ENCODE results near the gene ZNF438. TPM values are rescaled to one million over a fixed set of nuclear protein-coding genes. Genes with fewer than 3 reads are reported as not detected.

Gene ZNF438
- total and polyA plus RNA-seq, 2 of the 13 experiments (the other 11 are each of a cell fraction or from before 2014, with no cell fraction given), result 0.75 to 0.83 TPM

GRCh38 chr10:31031558-31032257 is at the start of gene ZNF438 (continued):
- TF ChIP-seq RFX3 (CRISPR knock-in tag; IDR thresholded peaks at IDR 0.05) (no peak), ZNF225 (CRISPR knock-in tag; IDR thresholded peaks at IDR 0.05) (peak; percentile 6; the same call in 1 of the 2 replicates), TSC22D2 (CRISPR knock-in tag; IDR thresholded peaks at IDR 0.05; ENCODE audit: borderline replicate concordance) (no peak), TRAFD1 (CRISPR knock-in tag; IDR thresholded peaks at IDR 0.05; ENCODE audit: borderline replicate concordance) (no peak; the same call in 1 of the 2 replicates), HHEX (CRISPR knock-in tag; IDR thresholded peaks at IDR 0.05) (no peak), ZFP90 (CRISPR knock-in tag; IDR thresholded peaks at IDR 0.05; ENCODE audit: borderline replicate concordance) (no peak; the same call in 1 of the 2 replicates), ZNF17 (CRISPR knock-in tag; IDR thresholded peaks at IDR 0.05) (no peak), SRF (IDR thresholded peaks at IDR 0.05; ENCODE audit: low read depth, low read length) (no peak), FOXC1 (CRISPR knock-in tag; IDR thresholded peaks at IDR 0.05; ENCODE audit: borderline replicate concordance) (peak; percentile 67), ZNF644 (CRISPR knock-in tag; IDR thresholded peaks at IDR 0.05; ENCODE audit: low read depth) (no peak), SMARCE1 (IDR thresholded peaks at IDR 0.05; ENCODE audit: borderline replicate concordance) (no peak), ZHX2 (IDR thresholded peaks at IDR 0.05; ENCODE audit: low read depth) (peak; percentile 34; the same call in 1 of the 2 replicates), ZHX2 (CRISPR knock-in tag; IDR thresholded peaks at IDR 0.05; ENCODE audit: borderline replicate concordance) (peak; percentile 59; the same call in 1 of the 2 replicates), HMGA1 (CRISPR knock-in tag; conservative IDR thresholded peaks at IDR 0.05) (no peak), ZFP36L1 (CRISPR knock-in tag; IDR thresholded peaks at IDR 0.05) (no peak), REST (IDR thresholded peaks at IDR 0.05; ENCODE audit: borderline replicate concordance in 1 of 2, low read depth in 1 of 2, low read length in 2 of 2) (no peak), ZNF124 (CRISPR knock-in tag; IDR thresholded peaks at IDR 0.05) (no peak), PREB (CRISPR knock-in tag; IDR thresholded peaks at IDR 0.05) (no peak)

Measured in HepG2 (cell line).